NB4 (cell line): Measurements from ENCODE around the gene ADAMTS3.

Experiments used
- MYC ChIP-seq: IDR thresholded peaks from 2 replicates; pipeline ENCODE4 v1.6.1; 2011; ENCODE audit warnings: low read depth, low read length
- POLR2A ChIP-seq: IDR thresholded peaks from 2 replicates; pipeline ENCODE4 v1.6.1; 2011; ENCODE audit warnings: mild to moderate bottlenecking; ENCODE audit not compliant: insufficient read length; ENCODE audit errors: extremely low read depth
- TF ChIP-seq, protein P1 (sequence below): IDR thresholded peaks from one replicate; pipeline ENCODE4 v1.5.1; 2012; ENCODE audit warnings: low read depth, low read length

- TF ChIP-seq, protein P1, sequence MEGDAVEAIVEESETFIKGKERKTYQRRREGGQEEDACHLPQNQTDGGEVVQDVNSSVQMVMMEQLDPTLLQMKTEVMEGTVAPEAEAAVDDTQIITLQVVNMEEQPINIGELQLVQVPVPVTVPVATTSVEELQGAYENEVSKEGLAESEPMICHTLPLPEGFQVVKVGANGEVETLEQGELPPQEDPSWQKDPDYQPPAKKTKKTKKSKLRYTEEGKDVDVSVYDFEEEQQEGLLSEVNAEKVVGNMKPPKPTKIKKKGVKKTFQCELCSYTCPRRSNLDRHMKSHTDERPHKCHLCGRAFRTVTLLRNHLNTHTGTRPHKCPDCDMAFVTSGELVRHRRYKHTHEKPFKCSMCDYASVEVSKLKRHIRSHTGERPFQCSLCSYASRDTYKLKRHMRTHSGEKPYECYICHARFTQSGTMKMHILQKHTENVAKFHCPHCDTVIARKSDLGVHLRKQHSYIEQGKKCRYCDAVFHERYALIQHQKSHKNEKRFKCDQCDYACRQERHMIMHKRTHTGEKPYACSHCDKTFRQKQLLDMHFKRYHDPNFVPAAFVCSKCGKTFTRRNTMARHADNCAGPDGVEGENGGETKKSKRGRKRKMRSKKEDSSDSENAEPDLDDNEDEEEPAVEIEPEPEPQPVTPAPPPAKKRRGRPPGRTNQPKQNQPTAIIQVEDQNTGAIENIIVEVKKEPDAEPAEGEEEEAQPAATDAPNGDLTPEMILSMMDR: no peak
- no peak for TF ChIP-seq POLR2A
- no peak for TF ChIP-seq MYC
These were observed 163.6 kb downstream of the ADAMTS3 start for GRCh38 chr4:72405417-72405816.
